ENCODE data around the gene ABR.

DNA sequence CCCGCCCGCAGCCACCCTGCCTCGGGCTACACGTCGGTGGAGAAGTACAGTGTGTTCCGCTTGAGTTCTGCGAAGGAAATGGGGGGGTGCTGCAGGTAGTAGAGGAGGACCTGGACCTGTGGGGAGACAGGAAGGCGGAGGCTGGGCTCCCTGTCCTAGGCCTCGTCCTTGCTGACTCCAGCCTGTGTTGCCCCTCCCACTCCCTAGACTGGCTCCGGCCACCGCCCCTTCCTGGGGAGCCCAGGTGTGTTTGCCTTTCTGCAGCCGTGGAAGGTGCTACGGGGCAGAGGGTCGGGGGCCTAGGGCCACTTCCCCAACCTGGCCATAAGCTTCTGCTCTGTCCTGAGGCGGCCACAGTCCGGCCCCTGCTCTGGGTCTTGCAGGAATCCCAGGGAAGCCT is 173.7 kb downstream of the ABR start:
- TF ChIP-seq, protein P1, sequence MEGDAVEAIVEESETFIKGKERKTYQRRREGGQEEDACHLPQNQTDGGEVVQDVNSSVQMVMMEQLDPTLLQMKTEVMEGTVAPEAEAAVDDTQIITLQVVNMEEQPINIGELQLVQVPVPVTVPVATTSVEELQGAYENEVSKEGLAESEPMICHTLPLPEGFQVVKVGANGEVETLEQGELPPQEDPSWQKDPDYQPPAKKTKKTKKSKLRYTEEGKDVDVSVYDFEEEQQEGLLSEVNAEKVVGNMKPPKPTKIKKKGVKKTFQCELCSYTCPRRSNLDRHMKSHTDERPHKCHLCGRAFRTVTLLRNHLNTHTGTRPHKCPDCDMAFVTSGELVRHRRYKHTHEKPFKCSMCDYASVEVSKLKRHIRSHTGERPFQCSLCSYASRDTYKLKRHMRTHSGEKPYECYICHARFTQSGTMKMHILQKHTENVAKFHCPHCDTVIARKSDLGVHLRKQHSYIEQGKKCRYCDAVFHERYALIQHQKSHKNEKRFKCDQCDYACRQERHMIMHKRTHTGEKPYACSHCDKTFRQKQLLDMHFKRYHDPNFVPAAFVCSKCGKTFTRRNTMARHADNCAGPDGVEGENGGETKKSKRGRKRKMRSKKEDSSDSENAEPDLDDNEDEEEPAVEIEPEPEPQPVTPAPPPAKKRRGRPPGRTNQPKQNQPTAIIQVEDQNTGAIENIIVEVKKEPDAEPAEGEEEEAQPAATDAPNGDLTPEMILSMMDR (IDR thresholded peaks at IDR 0.05) = no peak
- TF ChIP-seq POLR2AphosphoS5 (IDR thresholded peaks at IDR 0.05) = no peak
- no peak for TF ChIP-seq POLR2A (IDR thresholded peaks at IDR 0.05)
- TF ChIP-seq EP300 (IDR thresholded peaks at IDR 0.05) = no peak

Measured in suprapubic skin (tissue), 4 donors.